ENCODE results near the gene UBR2.
"Not testable (repeated sequence)": the region's sequence is repeated elsewhere in the genome, so short reads cannot be mapped to it uniquely, and the experiment has no call there.

The UBR2 gene

GRCh38 chr6:42694586-42694985 is 130.8 kb downstream of the UBR2 start:
- DNase-seq, result no peak

- no peak for DNase-seq
These were observed 132.9 kb downstream of the UBR2 start for GRCh38 chr6:42696526-42697267.

GRCh38 chr6:42697268-42697655 is 133.4 kb downstream of the UBR2 start:
- DNase-seq, result no peak

GRCh38 chr6:42698217-42698616 is 134.4 kb downstream of the UBR2 start:
- no peak for DNase-seq

- no peak for DNase-seq
These were observed 138.4 kb downstream of the UBR2 start for GRCh38 chr6:42702200-42702599.

- not testable (repeated sequence) for DNase-seq
These were observed 139.0 kb downstream of the UBR2 start for GRCh38 chr6:42702786-42703185.

GRCh38 chr6:42704251-42704936 is 140.6 kb downstream of the UBR2 start:
- DNase-seq, result no peak

- DNase-seq, result no peak
These were observed 141.1 kb downstream of the UBR2 start for GRCh38 chr6:42704937-42705374.

GRCh38 chr6:42707595-42707994 is 143.8 kb downstream of the UBR2 start:
- no peak for DNase-seq

GRCh38 chr6:42708096-42708495 is 144.3 kb downstream of the UBR2 start:
- DNase-seq, result no peak

- no peak for DNase-seq
These were observed 146.0 kb downstream of the UBR2 start for GRCh38 chr6:42709871-42710270.

- DNase-seq, result no peak
These were observed 146.5 kb downstream of the UBR2 start for GRCh38 chr6:42710316-42710715.

- no peak for DNase-seq
These were observed 148.1 kb downstream of the UBR2 start for GRCh38 chr6:42711930-42712329.

- DNase-seq, result no peak
These were observed 150.4 kb downstream of the UBR2 start for GRCh38 chr6:42714098-42714761.

- no peak for DNase-seq
These were observed 152.0 kb downstream of the UBR2 start for GRCh38 chr6:42715871-42716270.

- no peak for DNase-seq
These were observed 156.9 kb downstream of the UBR2 start for GRCh38 chr6:42720739-42721138.

- DNase-seq, result no peak
These were observed 158.7 kb downstream of the UBR2 start, which contains the start of gene PRPH2 for GRCh38 chr6:42722497-42722896. TSS of gene PRPH2 (minus strand) at chr6:42722597. CDS start at chr6:42722334, 263 bp downstream.

- DNase-seq, result no peak
These were observed 161.0 kb downstream of the UBR2 start for GRCh38 chr6:42724825-42725224.

GRCh38 chr6:42726026-42726425 is 162.2 kb downstream of the UBR2 start:
- DNase-seq, result no peak

- DNase-seq, result peak; percentile 81
These were observed 162.8 kb downstream of the UBR2 start for GRCh38 chr6:42726485-42727086.

- DNase-seq, result peak; percentile 44
These were observed 163.3 kb downstream of the UBR2 start for GRCh38 chr6:42727087-42727611.

GRCh38 chr6:42727627-42728026 is 163.8 kb downstream of the UBR2 start:
- no peak for DNase-seq

GRCh38 chr6:42729731-42730130 is 165.9 kb downstream of the UBR2 start:
- no peak for DNase-seq

All from midbrain (tissue), 1 donor.